ENCODE measurements around the gene SLC25A33.

DNA sequence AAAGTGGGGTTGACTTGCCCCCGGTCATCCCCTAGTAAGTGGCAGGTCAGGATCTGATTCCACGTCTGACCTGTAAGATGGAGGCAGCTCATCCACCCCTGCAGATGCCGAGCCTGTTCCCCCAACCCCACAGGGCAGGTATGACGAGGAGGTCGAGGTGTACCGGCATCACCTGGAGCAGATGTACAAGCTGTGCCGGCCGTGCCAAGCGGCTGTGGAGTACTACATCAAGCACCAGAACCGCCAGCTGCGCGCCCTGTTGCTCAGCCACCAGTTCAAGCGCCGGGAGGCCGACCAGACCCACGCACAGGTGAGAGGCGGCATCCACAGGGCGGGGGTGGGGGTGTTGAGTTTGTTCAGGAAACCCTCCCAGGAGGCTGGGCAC, 59.0 kb downstream of the SLC25A33 start:
- TF ChIP-seq POLR2A (IDR thresholded peaks at IDR 0.05; ENCODE audit: low read depth, low read length): no peak
- no peak for TF ChIP-seq SPI1 (IDR thresholded peaks at IDR 0.05; ENCODE audit: low read depth, low read length)

All from GM12891 (cell line).